Skeletal muscle tissue (tissue), 4 donors: ENCODE measurements around the gene MSRB3. TPM values are rescaled to one million over a fixed set of nuclear protein-coding genes. Genes with fewer than 3 reads are reported as not detected.

ENCODE experiments used
- H3K27ac ChIP-seq: one replicate; pipeline ENCODE4 v1.7.0; 2013; ENCODE audit warnings: mild to moderate bottlenecking, low read depth, low read length, inconsistent platforms
- H3K27me3 ChIP-seq, 3 donors: one replicate each; pipeline ENCODE4 v1.7.0; 2013; ENCODE audit warnings: low read length in 3 of 3; ENCODE audit not compliant: control insufficient read depth in 3 of 3, insufficient read depth in 3 of 3
- H3K36me3 ChIP-seq, 3 donors: one replicate each; pipeline ENCODE4 v1.7.0; 2013; ENCODE audit warnings: low read length in 3 of 3; ENCODE audit not compliant: control insufficient read depth in 3 of 3, insufficient read depth in 3 of 3
- H3K4me1 ChIP-seq, 3 donors: one replicate each; pipeline ENCODE4 v1.7.0; 2013; ENCODE audit warnings: low read length in 3 of 3, mild to moderate bottlenecking in 3 of 3; ENCODE audit not compliant: control insufficient read depth in 3 of 3, insufficient read depth in 3 of 3
- H3K4me3 ChIP-seq, 3 donors: one replicate each; pipeline ENCODE4 v1.7.0; 2013; ENCODE audit warnings: low read length in 3 of 3
- H3K9ac ChIP-seq, 3 donors: one replicate each; pipeline ENCODE4 v1.7.0; 2013; ENCODE audit warnings: low read length in 3 of 3, mild to moderate bottlenecking in 3 of 3, moderate library complexity in 2 of 3, low read depth in 1 of 3
- H3K9me3 ChIP-seq, 3 donors: one replicate each; pipeline ENCODE4 v1.7.0; 2013; ENCODE audit warnings: low read length in 3 of 3; ENCODE audit not compliant: control insufficient read depth in 3 of 3
- total RNA-seq: library from RNA; depleted of rRNA; stranded (reverse); fragments of >200 nt; gene quantifications from one replicate; pipeline ENCODE4 v1.2.3, GENCODE V29; 2014
- donor health status: Osteomylitis.

Gene MSRB3
- total RNA-seq, 1 donor from 2014 or later, result 34.4 TPM

DNA sequence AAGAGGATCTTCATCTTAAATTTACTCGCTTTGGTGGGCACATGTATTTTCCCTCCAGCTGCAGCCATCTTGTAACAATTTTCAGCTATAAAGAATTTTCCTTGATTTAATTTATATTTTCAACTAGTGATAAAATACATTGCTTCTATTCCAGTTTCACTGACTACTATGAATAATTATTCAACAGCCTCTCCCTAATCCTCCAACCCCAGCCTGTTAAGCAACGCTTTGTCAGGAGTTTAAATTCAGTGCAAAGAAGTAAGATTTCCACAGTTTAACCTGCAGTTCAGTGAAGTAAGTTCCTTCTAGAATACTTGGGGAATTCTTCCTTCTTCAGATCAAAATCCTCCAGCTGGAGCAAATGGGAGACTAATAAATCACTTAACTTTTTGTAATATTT lies 180.2 kb downstream of the MSRB3 start:
- Histone ChIP-seq H3K4me1 (no peaks in the 10 kb centered on the region), H3K36me3 (peaks cover 8 to 23% (median 16%) of the 10 kb centered on the region in 3 donors), H3K9ac (no peak overlapping the region), H3K27me3 (no peaks in the 10 kb centered on the region), H3K4me3 (no peak overlapping the region), H3K27ac (no peak overlapping the region), H3K9me3 (no peaks in the 10 kb centered on the region)

DNA sequence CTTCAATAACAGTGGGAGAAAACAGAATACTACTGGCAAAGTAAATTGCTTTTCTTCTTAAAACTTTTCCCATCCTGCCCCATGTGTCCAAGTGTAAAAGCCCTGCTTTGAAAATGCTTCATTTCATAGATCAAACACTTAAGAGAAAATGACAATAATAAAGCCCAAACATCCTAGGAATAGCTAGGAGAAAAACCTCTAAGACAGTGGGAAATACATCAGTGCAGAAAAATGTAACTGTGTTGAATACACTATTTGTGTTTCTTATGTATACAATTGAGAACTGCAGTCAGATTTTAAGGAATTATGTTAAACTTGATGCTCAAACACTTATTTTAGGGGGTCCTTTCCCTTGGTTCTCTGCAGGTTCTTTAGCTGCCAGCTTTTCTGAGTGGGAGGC lies 181.1 kb downstream of the MSRB3 start:
- Histone ChIP-seq H3K4me3 (no peak overlapping the region), H3K9ac (no peak overlapping the region), H3K27me3 (no peaks in the 10 kb centered on the region), H3K27ac (no peak overlapping the region), H3K9me3 (no peaks in the 10 kb centered on the region), H3K36me3 (peaks cover 6 to 18% (median 10%) of the 10 kb centered on the region in 3 donors), H3K4me1 (no peaks in the 10 kb centered on the region)

DNA sequence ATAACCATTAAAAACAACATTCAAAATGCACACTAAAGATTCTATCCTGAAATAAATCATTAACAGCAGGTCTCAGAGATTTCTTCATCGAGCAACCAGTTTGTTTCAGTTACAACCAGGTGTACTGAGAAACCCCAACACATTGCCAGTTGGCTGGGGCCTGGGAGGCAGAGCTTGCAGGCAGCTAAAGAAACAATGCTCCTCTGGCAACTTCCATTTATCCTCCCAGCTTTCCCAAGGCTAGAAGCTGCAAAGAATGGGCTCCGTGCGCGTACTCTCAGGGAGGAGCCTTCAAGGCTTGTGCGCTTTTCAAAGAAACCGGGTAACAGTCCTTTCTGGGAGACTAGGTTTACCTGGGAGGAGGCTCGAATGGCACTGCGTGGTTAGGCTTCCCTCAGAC lies 181.6 kb downstream of the MSRB3 start:
- Histone ChIP-seq H3K27me3 (no peaks in the 10 kb centered on the region), H3K9me3 (no peaks in the 10 kb centered on the region), H3K4me1 (no peaks in the 10 kb centered on the region), H3K9ac (no peak overlapping the region), H3K36me3 (peaks cover 6 to 13% (median 7%) of the 10 kb centered on the region in 3 donors), H3K4me3 (no peak overlapping the region), H3K27ac (no peak overlapping the region)

DNA sequence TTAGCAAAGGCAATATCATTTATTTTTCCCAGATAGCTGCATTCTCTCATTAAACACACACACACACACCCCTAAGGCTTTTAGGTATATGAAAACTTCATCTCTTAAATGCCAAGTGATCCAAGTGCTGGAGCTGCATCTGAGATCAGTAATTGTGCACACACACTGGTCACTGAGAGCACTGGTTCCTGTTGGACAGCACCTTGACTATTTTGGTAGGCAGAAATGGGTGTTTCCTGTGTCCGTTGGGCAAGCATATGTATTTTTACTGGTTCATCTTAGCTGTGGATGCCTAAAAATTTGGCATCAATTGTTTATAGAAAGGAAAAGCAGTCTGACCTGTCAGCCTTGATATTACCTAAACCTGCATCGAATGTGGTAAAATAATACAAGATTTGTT lies 182.5 kb downstream of the MSRB3 start:
- Histone ChIP-seq H3K4me1 (no peaks in the 10 kb centered on the region), H3K27ac (no peak overlapping the region), H3K36me3 (peaks cover 6 to 13% (median 10%) of the 10 kb centered on the region in 3 donors), H3K9ac (no peak overlapping the region), H3K4me3 (no peak overlapping the region), H3K27me3 (no peaks in the 10 kb centered on the region), H3K9me3 (no peaks in the 10 kb centered on the region)

DNA sequence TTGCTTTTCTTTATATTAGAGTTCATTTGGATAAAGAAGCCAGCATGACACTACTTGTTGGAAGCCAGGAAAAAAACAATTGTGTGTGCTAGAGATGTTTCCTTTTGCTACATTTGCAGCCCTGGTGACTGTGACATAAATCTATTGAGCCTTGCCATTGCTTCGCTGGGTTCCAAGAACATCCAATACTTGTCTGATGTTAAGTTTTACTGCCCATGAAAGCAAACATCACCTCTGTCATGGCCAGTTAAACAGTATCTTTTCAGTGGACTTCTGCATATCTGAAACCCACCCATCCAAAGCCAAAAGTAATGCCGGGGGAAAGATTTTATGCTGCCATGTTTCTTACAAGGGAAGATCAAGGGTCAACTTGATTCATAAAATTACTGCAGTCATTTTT lies 184.0 kb downstream of the MSRB3 start:
- H3K4me1 ChIP-seq, result no peaks in the 10 kb centered on the region
- no peak overlapping the region for H3K27ac ChIP-seq
- H3K9me3 ChIP-seq, result no peaks in the 10 kb centered on the region
- no peaks in the 10 kb centered on the region for H3K27me3 ChIP-seq
- H3K36me3 ChIP-seq, result peaks cover 2 to 13% (median 6%) of the 10 kb centered on the region in 3 donors
- no peak overlapping the region for H3K9ac ChIP-seq
- no peak overlapping the region for H3K4me3 ChIP-seq

DNA sequence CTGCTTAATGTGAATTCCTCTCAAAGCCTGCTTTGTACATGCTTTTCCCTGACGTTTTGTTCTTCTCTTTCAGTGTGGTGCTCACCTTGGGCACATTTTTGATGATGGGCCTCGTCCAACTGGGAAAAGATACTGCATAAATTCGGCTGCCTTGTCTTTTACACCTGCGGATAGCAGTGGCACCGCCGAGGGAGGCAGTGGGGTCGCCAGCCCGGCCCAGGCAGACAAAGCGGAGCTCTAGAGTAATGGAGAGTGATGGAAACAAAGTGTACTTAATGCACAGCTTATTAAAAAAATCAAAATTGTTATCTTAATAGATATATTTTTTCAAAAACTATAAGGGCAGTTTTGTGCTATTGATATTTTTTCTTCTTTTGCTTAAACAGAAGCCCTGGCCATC lies 184.6 kb downstream of the MSRB3 start:
- H3K4me1 ChIP-seq, result no peaks in the 10 kb centered on the region
- no peak overlapping the region for H3K4me3 ChIP-seq
- peaks cover 2 to 13% (median 6%) of the 10 kb centered on the region in 3 donors for H3K36me3 ChIP-seq
- H3K9ac ChIP-seq, result no peak overlapping the region
- no peaks in the 10 kb centered on the region for H3K27me3 ChIP-seq
- no peak overlapping the region for H3K27ac ChIP-seq
- no peaks in the 10 kb centered on the region for H3K9me3 ChIP-seq

DNA sequence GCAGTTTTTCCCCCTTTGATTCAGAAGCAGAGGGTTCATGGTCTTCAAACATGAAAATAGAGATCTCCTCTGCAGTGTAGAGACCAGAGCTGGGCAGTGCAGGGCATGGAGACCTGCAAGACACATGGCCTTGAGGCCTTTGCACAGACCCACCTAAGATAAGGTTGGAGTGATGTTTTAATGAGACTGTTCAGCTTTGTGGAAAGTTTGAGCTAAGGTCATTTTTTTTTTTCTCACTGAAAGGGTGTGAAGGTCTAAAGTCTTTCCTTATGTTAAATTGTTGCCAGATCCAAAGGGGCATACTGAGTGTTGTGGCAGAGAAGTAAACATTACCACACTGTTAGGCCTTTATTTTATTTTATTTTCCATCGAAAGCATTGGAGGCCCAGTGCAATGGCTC lies 185.1 kb downstream of the MSRB3 start:
- H3K9ac ChIP-seq, result no peak overlapping the region
- H3K9me3 ChIP-seq, result no peaks in the 10 kb centered on the region
- no peak overlapping the region for H3K4me3 ChIP-seq
- peaks cover 2 to 13% (median 6%) of the 10 kb centered on the region in 3 donors for H3K36me3 ChIP-seq
- H3K4me1 ChIP-seq, result no peaks in the 10 kb centered on the region
- no peak overlapping the region for H3K27ac ChIP-seq
- no peaks in the 10 kb centered on the region for H3K27me3 ChIP-seq

DNA sequence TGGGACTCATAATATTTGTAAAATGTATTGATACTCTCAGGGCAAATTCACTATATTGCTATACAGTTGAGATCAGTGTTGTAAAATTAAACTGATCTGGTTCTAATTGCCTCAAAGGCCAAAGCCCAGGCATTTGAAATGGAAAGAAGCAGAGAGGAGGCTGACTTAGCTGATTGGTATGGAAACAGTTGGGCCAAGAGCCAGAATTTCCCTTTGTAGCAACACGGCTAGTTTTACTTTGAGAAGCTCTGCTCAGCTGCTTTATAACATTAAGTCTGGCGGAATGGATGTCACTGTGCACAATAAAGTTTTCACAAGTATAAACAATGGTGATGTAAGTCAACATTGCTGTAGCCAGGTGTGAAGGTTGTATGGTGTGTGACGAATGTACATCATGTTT lies 186.4 kb downstream of the MSRB3 start:
- Histone ChIP-seq H3K4me3 (no peak overlapping the region), H3K4me1 (no peaks in the 10 kb centered on the region), H3K36me3 (peaks cover 2 to 6% (median 6%) of the 10 kb centered on the region in 3 donors), H3K27me3 (no peaks in the 10 kb centered on the region), H3K9ac (no peak overlapping the region), H3K27ac (no peak overlapping the region), H3K9me3 (no peaks in the 10 kb centered on the region)

DNA sequence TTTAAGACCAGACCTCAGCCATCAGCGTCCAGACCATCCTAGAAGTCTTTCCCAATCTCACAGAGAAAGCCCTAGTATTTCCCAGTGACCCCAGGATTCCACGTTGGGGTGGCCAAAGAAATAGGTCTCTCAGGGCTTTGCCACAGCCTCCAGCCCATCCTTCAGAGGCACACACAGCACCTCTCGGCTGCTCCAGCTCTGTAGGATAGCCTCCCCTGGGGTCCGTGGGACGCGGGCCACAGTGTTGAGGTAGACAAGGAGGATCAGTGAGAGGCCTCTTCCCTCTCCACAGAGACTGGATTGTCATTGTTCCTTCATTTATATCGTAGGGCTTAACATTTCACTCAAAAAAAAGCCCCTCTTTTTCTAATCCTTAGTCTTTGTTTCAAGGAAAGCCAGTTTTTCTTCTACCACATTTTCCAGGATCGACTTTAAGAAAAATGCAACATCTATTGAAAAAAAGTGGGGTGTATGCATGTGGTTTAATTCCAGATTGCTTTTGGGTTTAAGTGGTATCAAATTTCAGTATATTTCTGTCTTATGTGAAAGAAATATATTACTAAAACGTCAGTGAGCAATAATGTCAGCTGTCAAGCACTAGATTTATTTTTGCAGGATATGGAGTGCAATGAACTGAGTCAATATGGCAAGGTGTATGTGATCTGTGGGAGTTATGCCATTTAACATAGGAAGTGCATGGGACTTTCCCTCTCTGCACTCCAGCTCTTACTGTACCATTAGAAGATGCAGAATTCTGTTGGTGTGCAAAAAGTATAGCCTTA lies 187.5 kb downstream of the MSRB3 start:
- Histone ChIP-seq H3K4me3 (no peak overlapping the region), H3K4me1 (no peaks in the 10 kb centered on the region), H3K9ac (no peak overlapping the region), H3K36me3 (peaks cover 2 to 6% (median 2%) of the 10 kb centered on the region in 3 donors), H3K9me3 (no peaks in the 10 kb centered on the region), H3K27ac (no peak overlapping the region), H3K27me3 (no peaks in the 10 kb centered on the region)

DNA sequence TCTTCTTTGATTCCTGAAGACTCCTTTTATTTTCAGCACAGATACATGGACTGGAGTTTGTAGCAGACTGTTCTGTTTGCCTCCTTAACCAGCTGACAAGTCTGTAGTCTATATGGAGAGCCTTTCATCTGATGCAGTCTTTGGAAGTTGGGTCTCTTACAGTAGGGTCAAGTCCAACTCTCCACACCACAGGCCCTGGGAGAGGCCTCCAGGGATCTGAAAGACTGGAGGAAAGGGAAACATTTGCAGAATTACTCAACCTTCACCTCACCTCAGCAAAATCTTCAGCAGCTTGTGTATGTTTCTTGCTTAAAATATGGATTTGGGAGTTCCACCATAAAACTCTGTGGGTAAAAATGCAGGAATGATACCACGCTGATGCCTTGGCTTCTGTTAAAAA lies 188.4 kb downstream of the MSRB3 start:
- Histone ChIP-seq H3K4me3 (no peak overlapping the region), H3K9ac (no peak overlapping the region), H3K4me1 (no peaks in the 10 kb centered on the region), H3K9me3 (no peaks in the 10 kb centered on the region), H3K27ac (no peak overlapping the region), H3K36me3 (peaks cover 2 to 3% (median 2%) of the 10 kb centered on the region in 3 donors), H3K27me3 (no peaks in the 10 kb centered on the region)
